Nephron progenitor cell (in vitro differentiated cells): ENCODE results near the gene PALD1.

ENCODE experiments used
- DNase-seq: peaks from one replicate; pipeline ENCODE4 v3.0.0; 2021
- H3K27ac Mint-ChIP-seq: 2 replicates; pipeline ENCODE4 v1.8.0; 2021; ENCODE audit warnings: mild to moderate bottlenecking, moderate library complexity, mixed read lengths
- H3K27me3 Mint-ChIP-seq: 2 replicates; pipeline ENCODE4 v1.8.0; 2021; ENCODE audit warnings: mild to moderate bottlenecking, low read depth, mixed read lengths; ENCODE audit not compliant: poor library complexity
- H3K36me3 Mint-ChIP-seq: 2 replicates; pipeline ENCODE4 v1.8.0; 2021; ENCODE audit warnings: low read depth, mixed read lengths
- H3K4me1 Mint-ChIP-seq: 2 replicates; pipeline ENCODE4 v1.8.0; 2021; ENCODE audit warnings: mixed read lengths
- H3K4me3 Mint-ChIP-seq: 2 replicates; pipeline ENCODE4 v1.8.0; 2021; ENCODE audit warnings: mild to moderate bottlenecking, moderate library complexity, mixed read lengths
- H3K9me3 Mint-ChIP-seq: 2 replicates; pipeline ENCODE4 v1.8.0; 2021; ENCODE audit warnings: mild to moderate bottlenecking, moderate library complexity, mixed read lengths
- TF ChIP-seq, protein P1 (sequence below): fragments of 200-600 bp; sonication (generic); IDR thresholded peaks from 2 replicates; pipeline ENCODE4 v1.5.0; 2021; ENCODE audit warnings: antibody characterized with exemption

The PALD1 gene

DNA sequence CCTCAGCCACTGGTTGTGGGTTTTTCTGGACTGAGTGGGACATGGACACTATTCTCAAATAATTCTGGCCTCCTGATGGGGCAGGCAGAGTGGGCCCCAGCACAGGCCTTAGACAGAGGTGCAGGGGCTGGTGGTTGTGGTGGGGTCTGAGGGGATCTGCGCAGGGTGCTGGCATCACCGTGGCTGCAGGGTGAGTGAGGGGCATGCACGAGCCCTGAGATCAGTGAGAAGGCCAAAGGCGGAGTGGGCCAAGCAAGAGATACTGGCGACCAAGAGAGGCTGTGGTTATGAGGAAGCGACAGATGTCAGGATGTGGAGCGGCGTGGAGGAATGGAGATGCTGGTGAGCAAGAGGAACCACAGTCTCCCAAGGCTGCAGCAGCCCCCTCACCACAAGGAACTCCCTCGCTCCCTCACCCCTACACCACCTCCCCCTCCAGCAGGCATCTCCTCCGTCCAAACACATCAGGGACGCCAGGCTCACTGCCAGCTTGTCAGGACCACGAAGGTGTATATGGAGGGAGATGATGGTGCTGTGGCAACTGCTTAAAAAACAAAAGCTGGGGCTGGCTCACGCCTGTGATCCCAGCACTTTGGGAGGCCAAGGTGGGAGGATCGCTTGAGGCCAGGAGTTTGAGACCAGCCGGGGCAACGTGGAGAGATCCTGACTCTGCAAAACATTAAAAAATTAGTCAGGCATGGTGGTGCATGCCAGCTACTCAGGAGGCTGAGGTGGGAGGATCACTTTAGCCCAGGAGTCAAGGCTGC, 114.4 kb downstream of the PALD1 start:
- DNase-seq, result no peak
- Mint-ChIP-seq H3K4me3 (no peak overlapping the region), H3K9me3 (no peaks in the 10 kb centered on the region), H3K27me3 (peaks cover 6% of the 10 kb centered on the region), H3K4me1 (peaks cover 47% of the 10 kb centered on the region), H3K36me3 (no peaks in the 10 kb centered on the region), H3K27ac (no peak overlapping the region)
- TF ChIP-seq, protein P1, sequence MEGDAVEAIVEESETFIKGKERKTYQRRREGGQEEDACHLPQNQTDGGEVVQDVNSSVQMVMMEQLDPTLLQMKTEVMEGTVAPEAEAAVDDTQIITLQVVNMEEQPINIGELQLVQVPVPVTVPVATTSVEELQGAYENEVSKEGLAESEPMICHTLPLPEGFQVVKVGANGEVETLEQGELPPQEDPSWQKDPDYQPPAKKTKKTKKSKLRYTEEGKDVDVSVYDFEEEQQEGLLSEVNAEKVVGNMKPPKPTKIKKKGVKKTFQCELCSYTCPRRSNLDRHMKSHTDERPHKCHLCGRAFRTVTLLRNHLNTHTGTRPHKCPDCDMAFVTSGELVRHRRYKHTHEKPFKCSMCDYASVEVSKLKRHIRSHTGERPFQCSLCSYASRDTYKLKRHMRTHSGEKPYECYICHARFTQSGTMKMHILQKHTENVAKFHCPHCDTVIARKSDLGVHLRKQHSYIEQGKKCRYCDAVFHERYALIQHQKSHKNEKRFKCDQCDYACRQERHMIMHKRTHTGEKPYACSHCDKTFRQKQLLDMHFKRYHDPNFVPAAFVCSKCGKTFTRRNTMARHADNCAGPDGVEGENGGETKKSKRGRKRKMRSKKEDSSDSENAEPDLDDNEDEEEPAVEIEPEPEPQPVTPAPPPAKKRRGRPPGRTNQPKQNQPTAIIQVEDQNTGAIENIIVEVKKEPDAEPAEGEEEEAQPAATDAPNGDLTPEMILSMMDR, result no peak

DNA sequence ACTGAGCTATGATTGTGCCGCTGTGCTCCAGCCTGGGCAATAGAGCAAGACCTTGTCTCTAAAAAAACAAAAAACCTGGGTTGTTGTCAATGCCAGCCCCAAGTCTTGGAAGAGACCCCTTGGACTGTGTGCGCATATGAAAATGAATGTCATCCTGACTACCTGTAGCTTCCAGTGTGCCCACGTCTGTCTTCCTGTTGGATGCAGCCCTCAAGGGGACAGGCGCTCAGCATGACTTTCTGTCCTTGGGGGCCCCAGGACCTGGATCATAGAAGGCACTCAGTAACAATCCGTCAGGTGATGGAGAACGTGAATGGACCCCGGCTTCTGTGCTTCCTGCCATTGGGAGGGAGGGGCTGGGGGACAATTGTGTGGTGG, 114.9 kb downstream of the PALD1 start:
- peaks cover 42% of the 10 kb centered on the region for H3K4me1 Mint-ChIP-seq
- no peak overlapping the region for H3K27ac Mint-ChIP-seq
- TF ChIP-seq, protein P1, result no peak
- H3K36me3 Mint-ChIP-seq, result no peaks in the 10 kb centered on the region
- H3K4me3 Mint-ChIP-seq, result no peak overlapping the region
- DNase-seq, result no peak
- H3K9me3 Mint-ChIP-seq, result no peaks in the 10 kb centered on the region
- peaks cover 6% of the 10 kb centered on the region for H3K27me3 Mint-ChIP-seq

DNA sequence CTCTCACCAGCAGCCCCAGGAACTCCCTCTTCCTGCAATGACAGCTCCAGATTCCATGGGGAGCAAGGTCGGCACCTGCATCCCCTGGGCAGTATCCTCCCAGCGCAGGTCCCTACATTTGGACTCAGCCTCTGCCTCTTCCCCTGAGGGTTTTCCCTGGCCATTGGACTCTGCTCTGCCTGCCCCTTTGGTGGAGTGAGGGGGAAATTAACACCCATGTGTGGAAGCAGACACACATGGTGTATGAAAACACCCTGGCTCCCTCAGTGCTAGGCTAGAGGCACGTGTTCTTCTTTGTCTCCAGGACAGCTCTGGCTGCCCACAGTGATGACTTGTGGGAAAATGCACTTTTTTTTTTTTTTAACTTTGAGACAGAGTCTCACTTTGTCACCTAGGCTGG, 115.6 kb downstream of the PALD1 start:
- H3K4me3 Mint-ChIP-seq, result no peak overlapping the region
- no peaks in the 10 kb centered on the region for H3K36me3 Mint-ChIP-seq
- H3K9me3 Mint-ChIP-seq, result no peaks in the 10 kb centered on the region
- no peak overlapping the region for H3K27ac Mint-ChIP-seq
- peaks cover 6% of the 10 kb centered on the region for H3K27me3 Mint-ChIP-seq
- no peak for DNase-seq
- TF ChIP-seq, protein P1, result no peak
- peaks cover 39% of the 10 kb centered on the region for H3K4me1 Mint-ChIP-seq

DNA sequence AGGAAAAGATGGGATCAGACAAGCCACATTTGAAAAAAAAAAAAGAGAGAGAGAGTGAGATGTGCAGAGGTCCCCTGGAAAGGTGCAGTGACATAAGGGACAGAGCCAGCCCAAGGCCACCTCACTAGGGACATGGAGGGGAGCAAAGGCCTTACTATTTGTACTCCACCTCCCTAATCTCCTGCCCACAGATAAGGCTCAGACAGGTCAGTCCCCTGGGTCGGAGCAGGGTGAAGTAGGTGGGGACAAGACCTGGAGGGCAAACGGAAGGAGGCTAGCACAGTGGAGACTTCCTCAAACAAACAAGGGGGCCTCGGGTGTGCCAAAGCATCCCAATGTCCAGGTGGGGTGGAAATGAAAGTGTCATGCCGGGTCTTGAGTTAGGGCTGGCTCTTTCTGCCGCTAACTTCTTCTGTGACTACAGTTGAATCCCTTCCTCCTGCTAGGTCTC, 117.0 kb downstream of the PALD1 start:
- H3K27ac Mint-ChIP-seq, result peak overlapping the region; percentile 89
- H3K4me1 Mint-ChIP-seq, result peaks cover 35% of the 10 kb centered on the region
- no peaks in the 10 kb centered on the region for H3K36me3 Mint-ChIP-seq
- TF ChIP-seq, protein P1, result no peak
- peaks cover 3% of the 10 kb centered on the region for H3K27me3 Mint-ChIP-seq
- DNase-seq, result no peak
- no peak overlapping the region for H3K4me3 Mint-ChIP-seq
- no peaks in the 10 kb centered on the region for H3K9me3 Mint-ChIP-seq

DNA sequence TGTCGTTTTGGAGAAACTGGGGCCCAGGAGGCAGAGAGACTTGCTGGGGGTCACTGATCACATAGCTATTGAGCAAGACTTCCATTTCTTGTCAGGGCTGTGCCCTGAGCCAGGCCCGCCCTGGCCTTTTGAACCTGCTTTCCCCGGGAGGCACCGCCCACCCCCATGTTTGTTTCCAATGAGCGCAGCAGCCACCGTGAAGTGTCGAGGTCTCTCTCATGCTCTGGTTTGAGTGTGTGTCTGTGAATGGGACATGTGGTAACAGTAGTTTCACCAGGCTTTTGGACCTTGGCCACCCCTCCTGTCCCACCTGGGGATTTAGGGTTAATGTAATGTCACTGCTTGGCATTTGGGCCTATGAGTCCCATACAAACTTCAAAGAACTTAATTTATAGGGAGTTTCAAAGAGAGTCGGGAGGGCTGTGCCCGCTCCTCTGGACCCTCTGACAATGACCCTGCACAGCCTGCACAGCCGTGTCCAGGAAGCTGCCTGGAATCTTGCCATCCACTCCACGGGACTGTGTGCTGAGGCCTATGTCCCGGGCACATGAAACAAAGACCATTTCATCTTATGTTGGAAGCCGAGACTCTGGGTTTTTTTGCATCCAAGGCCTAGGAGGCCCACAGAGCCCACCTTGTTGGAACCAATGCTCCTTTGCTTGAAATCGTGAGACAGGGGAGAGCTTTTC, 117.7 kb downstream of the PALD1 start:
- DNase-seq, result no peak
- Mint-ChIP-seq H3K36me3 (no peaks in the 10 kb centered on the region), H3K27me3 (peaks cover 4% of the 10 kb centered on the region), H3K4me3 (no peak overlapping the region), H3K27ac (peak overlapping the region; percentile 21), H3K9me3 (no peaks in the 10 kb centered on the region), H3K4me1 (peaks cover 29% of the 10 kb centered on the region)
- TF ChIP-seq, protein P1, result no peak
